SU-DHL-6 (cell line): Measurements from ENCODE around the gene VCAN.

Source experiments
- EZH2phosphoT487 ChIP-seq: fragments of 200-600 bp; sonication (generic), shearing (Covaris generic); conservative IDR thresholded peaks from 2 replicates; pipeline ENCODE4 v1.6.1; 2018; ENCODE audit warnings: mild to moderate bottlenecking, antibody characterized with exemption, low read length, moderate library complexity, mixed read lengths
- TF ChIP-seq, protein P1 (sequence below): fragments of 200-600 bp; sonication (generic); IDR thresholded peaks from one replicate; pipeline ENCODE4 v1.5.1; 2017; ENCODE audit warnings: antibody characterized with exemption, mild to moderate bottlenecking, low read length, moderate library complexity; ENCODE audit not compliant: insufficient read depth, poor library complexity, severe bottlenecking

DNA sequence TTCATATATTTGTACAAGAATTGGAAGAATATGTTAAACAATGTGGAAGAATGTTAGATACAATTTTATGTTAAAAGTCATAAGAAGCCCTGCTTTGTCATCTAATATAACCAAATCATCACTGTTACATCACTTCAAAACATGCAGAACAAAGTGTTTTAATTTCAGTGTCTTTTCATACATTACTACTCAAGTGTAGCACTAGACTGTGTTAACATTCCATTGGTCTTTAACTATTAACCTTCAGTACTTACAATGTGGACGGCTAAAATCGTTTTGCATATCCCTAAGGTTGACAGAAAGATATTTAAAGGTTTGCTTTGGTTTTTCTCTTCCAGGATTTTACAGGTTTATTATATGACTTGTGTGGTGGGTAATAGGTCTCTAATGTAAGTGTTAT is 50.9 kb downstream of the VCAN start:
- TF ChIP-seq, protein P1, sequence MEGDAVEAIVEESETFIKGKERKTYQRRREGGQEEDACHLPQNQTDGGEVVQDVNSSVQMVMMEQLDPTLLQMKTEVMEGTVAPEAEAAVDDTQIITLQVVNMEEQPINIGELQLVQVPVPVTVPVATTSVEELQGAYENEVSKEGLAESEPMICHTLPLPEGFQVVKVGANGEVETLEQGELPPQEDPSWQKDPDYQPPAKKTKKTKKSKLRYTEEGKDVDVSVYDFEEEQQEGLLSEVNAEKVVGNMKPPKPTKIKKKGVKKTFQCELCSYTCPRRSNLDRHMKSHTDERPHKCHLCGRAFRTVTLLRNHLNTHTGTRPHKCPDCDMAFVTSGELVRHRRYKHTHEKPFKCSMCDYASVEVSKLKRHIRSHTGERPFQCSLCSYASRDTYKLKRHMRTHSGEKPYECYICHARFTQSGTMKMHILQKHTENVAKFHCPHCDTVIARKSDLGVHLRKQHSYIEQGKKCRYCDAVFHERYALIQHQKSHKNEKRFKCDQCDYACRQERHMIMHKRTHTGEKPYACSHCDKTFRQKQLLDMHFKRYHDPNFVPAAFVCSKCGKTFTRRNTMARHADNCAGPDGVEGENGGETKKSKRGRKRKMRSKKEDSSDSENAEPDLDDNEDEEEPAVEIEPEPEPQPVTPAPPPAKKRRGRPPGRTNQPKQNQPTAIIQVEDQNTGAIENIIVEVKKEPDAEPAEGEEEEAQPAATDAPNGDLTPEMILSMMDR: no peak
- TF ChIP-seq EZH2phosphoT487: no peak
